ENCODE measurements around the gene CTTNBP2.

CTTNBP2 gene, protein sequence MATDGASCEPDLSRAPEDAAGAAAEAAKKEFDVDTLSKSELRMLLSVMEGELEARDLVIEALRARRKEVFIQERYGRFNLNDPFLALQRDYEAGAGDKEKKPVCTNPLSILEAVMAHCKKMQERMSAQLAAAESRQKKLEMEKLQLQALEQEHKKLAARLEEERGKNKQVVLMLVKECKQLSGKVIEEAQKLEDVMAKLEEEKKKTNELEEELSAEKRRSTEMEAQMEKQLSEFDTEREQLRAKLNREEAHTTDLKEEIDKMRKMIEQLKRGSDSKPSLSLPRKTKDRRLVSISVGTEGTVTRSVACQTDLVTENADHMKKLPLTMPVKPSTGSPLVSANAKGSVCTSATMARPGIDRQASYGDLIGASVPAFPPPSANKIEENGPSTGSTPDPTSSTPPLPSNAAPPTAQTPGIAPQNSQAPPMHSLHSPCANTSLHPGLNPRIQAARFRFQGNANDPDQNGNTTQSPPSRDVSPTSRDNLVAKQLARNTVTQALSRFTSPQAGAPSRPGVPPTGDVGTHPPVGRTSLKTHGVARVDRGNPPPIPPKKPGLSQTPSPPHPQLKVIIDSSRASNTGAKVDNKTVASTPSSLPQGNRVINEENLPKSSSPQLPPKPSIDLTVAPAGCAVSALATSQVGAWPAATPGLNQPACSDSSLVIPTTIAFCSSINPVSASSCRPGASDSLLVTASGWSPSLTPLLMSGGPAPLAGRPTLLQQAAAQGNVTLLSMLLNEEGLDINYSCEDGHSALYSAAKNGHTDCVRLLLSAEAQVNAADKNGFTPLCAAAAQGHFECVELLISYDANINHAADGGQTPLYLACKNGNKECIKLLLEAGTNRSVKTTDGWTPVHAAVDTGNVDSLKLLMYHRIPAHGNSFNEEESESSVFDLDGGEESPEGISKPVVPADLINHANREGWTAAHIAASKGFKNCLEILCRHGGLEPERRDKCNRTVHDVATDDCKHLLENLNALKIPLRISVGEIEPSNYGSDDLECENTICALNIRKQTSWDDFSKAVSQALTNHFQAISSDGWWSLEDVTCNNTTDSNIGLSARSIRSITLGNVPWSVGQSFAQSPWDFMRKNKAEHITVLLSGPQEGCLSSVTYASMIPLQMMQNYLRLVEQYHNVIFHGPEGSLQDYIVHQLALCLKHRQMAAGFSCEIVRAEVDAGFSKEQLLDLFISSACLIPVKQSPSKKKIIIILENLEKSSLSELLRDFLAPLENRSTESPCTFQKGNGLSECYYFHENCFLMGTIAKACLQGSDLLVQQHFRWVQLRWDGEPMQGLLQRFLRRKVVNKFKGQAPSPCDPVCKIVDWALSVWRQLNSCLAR (N-terminal part only)

DNA sequence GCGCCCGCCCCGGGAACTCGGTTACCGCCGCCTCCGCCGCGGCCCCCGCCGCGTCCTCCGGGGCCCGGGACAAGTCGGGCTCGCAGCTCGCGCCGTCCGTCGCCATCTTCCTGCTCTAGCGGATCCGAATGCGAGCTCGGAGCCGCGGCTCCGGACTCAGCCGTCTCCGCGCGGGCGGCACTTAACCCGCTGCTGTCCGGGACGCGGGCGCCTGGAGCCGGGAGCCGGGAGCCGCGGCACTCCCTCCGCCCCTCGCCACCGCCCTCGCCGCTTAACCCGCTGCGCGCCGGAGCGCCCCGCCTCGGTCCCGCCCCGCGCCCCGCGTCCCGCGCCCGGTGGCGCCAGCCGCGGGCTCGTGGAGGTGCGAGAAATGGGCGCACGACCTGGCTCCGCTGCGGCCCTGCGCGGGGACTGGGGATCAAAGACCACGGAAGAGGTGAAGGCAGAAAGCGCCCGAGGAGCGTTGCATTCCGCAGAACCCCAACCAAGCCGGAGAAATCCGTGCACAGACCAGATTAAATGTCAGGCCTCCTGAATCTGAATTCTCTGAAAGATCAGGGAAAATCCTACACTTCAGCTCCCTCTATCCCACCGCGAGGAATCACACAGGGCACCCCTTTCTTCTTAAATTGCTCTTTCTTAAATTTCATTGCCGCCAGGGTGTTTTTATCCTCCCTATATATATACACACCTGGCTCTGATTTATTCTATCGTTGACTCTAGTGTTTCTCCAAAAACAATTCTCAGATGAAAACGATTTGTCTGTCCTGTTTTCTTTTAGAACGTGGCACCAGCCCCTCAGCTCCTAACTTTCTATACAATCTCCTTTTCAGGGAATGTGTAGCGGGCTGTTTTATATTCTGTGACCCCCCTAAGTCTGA, at the start of gene CTTNBP2:
CTTNBP2 (minus strand) TSS at position 132 of the 881 bp plus-strand sequence; CDS start at position 106, 26 bp downstream.
- DNase-seq: no peak

DNA sequence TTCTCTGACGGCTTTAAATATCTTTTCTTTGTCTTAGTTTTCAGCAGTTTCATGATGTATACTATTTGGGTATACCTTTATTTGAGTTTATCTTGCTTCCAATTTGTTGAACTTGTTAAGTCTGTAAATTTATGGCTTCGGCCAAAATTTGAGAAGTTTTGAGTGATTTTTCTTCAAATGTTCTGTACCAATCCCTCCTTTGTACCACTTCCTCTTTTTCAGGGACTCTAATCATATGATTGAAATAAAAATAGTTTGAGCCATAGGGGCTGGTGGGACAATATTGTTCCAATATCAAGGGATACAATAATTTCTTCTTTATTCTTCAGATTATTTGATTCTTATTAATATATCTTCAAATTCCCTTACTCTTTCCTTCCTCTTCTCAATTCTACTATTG, 43.1 kb upstream of the CTTNBP2 start:
- no peak for DNase-seq

DNA sequence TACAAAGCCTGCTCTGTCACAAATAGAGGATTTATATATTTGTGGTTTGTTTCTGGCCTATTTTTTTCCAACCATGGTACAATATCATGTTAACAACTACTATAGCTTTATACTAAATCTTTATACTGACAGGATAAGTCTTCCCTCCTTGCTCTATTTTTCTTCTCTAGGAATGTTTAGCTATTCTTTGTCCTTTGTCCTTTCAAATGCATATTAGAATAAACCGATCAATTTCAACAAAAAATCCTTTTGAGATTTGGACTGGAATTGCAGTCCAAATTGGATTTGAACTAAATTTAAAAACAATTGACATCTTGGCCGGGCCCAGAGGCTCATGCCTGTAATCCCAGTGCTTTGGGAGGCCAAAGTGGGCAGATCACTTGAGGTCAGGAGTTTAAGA, 39.2 kb upstream of the CTTNBP2 start:
- no peak for DNase-seq

DNA sequence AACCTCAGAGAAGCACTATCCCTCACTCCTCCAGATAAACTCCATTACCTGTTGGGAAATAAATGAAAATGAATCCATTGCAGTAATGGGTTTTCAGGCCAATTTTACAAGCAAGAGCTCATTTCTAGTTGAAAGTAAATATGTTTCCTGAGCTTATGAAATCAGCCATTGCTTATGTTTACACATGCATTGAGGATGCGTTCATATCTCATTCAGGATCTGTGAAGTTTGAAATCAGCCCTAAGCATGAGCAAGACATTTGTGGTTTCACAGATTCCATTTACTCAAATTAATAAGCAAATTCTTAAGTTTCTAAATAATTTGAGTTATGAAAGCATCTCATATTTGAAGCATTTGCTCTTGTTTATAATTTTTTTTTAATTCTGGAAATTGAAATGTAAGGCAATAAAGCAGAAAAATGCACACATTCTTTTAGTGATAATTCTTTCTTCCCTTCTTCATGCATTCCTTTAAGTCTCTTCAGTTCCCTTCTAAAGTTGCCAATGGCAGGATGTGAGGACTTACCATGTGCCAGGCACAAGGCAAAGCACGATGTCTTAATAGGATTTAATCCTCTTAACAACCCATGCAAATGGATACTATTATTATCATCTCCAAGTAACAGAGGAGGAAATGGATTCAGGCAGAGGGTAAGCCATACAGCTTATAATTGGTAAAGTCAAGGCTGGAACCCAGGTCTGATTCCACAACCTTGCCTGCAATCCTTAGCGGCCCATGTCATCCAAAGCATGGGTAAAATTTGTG, 35.0 kb upstream of the CTTNBP2 start:
- DNase-seq: no peak

DNA sequence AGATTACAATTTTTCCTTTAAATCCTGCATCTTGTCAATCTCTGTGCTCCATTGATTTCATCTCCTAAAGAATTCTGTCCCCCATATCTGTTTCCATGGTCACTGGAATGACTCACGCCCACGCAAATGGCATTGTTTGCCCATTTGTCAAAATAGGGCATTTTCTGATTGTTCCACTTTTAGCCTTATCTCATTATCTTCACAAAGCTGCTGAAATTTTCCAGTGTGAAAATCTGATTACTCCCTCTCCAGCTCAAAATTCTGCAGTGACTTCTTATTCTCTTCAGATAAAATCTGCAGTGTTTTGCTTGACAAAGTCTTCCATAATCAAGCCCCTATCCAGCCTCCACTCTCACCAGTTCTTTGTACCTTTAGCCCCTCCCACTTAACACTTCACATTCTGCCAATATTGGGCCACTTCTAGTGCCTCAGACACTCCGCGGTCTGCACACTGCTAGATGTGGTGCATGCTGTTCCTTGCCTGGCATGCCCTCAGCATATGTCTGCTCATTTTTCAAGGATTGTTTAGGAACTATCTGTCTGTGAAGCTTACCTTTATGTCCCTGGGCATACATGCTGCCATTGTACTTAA, 33.9 kb upstream of the CTTNBP2 start:
- no peak for DNase-seq

DNA sequence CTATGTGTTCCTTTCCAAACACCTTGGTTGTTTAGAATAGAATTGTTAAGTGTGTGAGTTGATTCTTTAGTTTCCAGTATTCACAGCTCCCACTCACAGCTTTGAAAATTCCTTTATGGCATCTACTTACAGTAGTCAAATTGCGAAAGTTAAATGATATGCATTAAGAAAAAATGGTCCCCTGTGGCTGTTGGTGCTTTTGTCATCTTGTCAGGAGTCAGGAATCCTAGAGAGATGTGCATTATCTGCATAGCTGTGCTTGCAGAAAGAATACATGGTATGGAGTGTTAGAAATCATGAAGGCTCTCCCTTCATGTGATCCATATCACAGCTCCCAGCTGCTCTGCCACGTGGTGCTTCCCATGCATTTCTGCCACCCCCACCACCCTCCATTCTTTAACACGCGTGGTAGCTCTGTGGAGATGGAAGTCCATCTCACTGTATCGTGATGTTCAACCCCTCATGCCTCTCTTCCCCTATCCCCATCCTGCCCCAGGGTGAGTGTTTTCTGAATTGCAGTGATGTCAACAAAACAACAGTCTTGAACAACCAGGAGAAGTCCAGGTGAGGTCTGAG, 29.2 kb upstream of the CTTNBP2 start:
- DNase-seq: no peak

DNA sequence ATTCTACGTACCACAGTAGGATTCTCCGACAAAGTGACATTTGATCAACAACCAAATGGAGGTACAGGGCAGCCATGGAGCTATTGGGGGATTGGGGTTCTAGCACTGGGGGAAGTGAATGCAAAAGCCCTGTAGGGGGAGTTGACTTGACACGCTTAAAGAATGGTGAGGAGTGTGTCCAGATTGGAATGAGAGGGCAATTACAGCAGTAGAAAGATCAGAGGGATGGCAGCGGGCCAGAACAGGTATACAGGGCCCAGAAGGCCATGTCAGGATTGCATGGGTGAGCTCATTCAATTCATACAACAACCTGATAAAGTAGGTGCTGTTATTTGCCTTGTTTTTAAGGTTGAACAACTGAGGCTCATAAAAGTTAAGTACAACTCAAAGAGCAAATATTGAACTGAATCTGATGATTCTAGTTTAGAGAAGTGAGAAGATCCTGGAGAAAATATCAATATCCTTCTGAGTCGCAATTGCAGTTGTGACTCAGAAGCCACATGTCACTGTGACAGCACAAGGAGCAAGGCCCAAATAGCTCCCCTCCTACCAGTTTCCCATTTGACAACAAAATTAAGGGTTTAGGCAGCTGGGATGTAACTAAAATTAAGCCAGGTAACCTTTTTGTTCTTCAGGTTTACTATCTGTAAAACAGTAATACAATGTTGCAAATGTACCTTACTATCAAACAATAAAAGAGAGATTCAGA, 28.0 kb upstream of the CTTNBP2 start:
- DNase-seq: no peak

DNA sequence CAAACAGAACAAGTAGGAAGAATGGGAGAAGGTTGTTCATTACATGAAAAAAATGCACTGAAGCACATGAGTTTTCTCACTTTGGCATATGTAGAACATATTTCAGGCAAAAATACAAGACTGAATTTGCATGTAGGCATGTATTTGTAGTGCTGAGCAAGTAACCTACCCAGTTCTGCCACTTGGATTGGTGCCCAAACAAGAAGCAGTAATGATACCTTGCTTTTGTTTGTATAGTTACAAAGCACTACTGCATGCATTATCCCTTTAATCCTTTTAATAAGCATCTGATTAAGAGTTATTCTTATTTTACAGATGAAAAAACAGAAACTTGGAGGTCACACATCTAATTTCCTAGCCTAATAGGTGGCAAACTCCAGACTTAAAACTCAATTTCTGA, 23.1 kb upstream of the CTTNBP2 start:
- no peak for DNase-seq

DNA sequence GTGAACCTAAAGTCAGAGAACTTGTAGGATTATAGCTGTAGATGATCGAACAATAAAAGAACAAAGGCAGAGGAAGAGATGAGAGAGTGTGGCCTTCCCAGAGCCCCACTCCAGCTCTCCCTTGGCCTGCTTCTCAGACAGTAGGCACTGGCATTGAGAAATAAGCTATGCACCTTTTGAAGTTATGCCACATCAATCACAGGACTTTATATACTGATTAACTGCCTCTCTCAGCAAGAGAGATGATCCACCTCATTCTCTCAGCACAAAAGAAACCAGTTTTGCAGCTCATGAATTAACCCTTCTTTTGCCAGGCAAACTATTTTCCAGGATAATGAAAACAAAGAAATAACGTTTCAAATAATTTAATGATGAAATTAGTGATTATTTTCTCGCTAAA, 22.0 kb upstream of the CTTNBP2 start:
- no peak for DNase-seq

DNA sequence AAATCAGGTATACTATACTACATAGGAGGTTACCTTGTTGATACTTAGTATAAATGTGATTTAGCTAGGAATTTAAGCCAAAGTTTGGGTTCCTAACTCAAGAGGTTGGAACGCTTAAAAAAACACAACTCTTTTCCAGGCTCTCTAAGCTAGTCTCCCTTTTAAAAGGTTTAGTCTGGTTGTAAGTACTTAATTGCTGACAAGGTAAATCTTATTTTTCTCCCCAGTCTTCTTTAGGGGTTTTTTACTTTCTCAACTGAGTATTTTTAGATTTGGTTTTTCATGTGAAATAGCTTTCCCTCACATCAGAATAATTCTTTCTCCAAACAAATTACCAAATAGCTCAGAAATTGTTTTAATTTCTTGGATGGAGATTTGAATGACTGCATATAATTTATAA, 20.8 kb upstream of the CTTNBP2 start:
- DNase-seq: no peak

DNA sequence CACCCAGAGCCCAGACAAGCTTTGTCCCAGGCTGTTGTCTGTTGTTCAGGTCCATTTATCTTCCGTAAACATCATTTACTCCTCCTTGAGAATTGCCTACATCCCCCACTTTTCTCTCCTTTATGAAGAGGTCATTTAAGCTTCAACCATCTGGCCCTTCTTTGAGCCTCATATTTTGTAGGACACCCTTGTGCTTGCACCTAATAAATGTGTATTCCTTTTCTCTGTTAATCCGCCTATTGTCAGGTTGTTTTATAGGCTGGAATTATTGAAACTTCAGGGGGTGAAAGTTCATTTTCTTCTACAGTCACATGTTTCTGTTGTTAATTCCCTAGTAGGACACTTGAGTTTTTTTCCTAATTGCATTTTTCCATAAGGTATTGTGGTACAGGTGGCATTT, 19.6 kb upstream of the CTTNBP2 start:
- no peak for DNase-seq

DNA sequence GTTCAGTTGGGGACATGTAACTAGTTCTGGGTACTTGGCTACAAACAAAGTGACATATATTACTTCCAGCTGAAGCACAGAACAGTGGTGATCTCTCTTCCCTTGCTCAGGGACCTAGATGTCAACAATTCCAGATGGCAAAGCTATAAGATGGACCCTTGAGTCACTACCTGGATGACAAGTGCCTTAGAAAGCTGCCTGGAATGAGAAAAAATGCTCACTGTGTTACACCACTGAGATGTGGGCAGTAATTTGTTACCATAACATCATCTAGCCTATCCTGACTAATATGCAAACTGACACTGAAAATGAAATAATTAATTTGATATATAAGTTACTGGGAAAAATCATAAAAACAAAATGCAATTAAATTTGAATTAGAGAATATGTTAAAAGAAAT, 16.4 kb upstream of the CTTNBP2 start:
- no peak for DNase-seq

DNA sequence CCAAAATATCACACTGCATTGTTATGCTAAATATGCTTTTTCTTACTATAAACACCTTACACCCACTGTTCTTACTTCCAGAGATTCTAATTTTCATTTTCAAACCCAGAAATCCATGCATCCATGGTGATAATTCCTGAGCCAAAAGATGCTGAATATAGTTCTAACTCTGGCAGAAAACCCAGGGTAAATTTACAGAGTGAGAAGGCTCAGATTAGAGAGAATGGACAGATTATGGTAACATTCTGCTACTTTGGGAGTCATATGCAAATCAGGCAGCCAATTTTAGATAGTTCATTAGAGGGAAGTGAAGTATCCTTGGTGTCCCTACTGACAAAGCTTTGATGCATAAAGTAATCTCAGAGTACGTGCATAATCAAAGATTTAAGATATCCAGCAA, 15.4 kb upstream of the CTTNBP2 start:
- no peak for DNase-seq

DNA sequence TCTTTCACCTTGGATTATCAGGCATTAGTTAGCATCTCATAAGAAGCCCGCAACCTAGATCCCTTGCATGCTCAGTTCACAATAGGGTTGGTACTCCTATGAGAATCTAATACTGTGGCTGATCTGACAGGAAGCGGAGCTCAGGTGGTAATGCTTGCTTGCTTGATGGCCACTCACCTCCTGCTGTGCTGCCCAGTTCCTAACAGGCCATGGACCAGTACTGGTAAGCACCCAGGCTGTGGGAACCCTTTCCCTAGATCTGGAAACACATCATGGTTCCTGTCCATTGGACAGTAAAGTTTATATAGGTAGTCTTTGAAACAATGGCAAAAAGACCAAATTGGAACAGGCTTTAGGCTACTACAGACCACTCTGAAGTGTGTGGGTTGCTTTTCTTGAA, 9.4 kb upstream of the CTTNBP2 start:
- no peak for DNase-seq

DNA sequence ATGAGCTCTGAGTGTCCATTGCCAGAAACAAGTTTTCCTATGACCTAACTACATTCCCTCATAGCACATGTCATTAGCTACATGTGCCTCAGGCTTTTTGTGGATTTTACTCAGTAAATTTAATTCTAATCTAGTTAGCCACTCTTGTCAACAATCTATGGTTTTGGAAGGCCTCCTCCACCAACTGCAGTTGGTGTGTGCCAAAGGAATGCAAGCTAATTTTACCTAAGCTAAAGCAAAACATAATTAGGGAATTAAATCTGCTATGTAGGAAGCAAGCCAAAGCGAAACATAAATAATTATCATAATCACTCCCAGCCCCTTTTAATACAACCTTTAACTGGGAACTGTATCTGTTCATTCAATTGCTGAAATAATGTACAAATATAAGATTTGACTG, 3.5 kb upstream of the CTTNBP2 start:
- no peak for DNase-seq

DNA sequence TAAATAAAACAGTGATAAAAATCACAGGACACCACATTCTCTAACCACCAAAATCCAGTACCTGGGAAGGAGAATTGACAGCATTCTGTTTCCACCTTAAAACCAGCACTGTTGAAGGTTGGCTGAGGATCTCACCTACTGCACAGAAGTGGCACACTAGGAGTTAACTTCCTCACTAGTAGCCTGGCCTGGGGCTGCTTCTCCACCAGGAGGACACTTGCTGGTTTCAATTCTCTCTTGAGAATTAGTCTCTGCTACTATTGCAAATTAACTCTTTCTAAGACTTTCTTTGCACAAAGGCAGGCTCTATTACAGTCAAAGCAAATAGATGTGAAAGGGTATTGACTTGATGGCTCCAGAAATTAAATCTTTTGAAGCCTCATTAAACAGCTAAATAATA, 2.3 kb upstream of the CTTNBP2 start:
- DNase-seq: no peak

DNA sequence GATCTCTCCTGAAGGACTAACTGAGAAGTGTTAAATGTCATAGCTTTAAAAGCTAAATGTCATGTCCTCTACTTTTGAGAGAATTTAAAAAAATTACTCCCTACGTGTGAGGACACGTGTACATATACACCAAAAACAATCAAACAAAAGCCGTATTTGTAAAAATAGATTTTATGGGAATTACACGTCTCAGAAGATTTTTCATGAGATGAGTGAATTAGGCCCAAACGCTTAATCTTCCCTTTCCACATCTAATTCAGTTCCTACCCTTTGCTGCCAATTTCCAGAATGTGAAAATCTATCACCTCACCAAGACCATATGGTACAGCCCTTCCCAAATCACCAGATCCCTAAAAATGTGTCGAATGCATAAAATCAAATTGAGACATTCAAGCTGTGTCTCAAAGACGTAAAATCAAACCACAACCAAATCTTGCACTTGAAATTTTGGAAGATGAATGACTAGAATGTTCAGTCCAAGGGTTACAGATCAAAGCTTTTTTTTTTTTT, 1.0 kb upstream of the CTTNBP2 start:
- no peak for DNase-seq

DNA sequence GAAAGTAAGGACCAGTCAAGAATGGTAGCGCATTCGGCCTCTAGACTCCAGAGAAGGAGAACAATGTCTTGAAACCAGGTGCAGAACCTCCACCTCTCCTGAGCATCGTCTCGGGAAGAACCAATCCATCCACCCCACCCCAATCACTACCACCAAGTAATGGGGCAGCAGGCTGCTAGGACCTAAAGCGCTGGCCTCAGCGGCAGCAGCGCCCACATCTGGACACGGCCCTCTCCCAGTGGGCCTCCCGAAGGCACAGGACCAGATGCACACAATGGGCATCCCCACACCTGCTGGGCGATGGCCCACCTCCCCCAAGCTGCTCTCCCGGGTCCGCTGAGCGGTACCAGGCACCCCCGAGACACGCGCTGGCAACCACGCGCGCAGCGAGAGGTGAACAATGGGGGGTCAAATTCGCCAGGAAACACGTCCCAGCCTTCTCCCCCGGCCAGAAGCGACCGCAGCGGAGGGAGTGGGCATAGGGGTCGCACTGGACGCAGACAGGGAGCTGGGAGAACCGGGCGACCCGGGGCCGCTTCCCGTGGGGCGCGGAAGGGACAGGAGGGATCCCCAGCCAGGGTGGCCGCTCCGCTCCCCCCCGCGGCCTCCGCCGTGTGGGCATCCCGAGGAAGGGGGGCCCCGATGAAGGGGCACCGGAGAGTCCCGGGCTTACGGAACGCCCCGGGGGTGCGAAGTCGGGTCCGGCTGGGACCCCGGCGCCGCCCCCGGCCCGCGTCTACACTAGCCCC, 506 bp downstream of the CTTNBP2 start:
- no peak for DNase-seq

Measured in NCI-H446 treated with DMSO at 0.1 percent for 48 hours (cell line).